Activated CD4-positive, alpha-beta T cell treated with anti-CD3 and anti-CD28 coated beads, Interleukin-2, amount 10 ng/mL, durations not matched to agents 7 days and 5 days (primary cell): ENCODE measurements around the gene NR2C2. TPM values are rescaled to one million over a fixed set of nuclear protein-coding genes. Genes with fewer than 3 reads are reported as not detected.

Experiments used
- CTCF ChIA-PET: fragments of 350-600 bp; sonication (Branson Sonifier 250); formaldehyde crosslinking; loops from one replicate; lab custom pipeline; 2021; ENCODE audit warnings: antibody characterized with exemption; lab: Charles Lee
- POLR2A ChIA-PET: fragments of 350-600 bp; sonication (Branson Sonifier 250); formaldehyde crosslinking; loops from one replicate; lab custom pipeline; 2021; ENCODE audit warnings: antibody characterized with exemption; lab: Charles Lee
- DNase-seq: peaks from one replicate; pipeline ENCODE4 v3.0.0-alpha.2; 2020
- H3K27ac Mint-ChIP-seq: one replicate; pipeline ENCODE4 v1.8.0; 2021; ENCODE audit warnings: mild to moderate bottlenecking, moderate library complexity, mixed read lengths
- H3K27me3 Mint-ChIP-seq: one replicate; pipeline ENCODE4 v1.8.0; 2021; ENCODE audit warnings: mixed read lengths
- H3K36me3 Mint-ChIP-seq: one replicate; pipeline ENCODE4 v1.8.0; 2021; ENCODE audit warnings: low read depth, mixed read lengths
- H3K4me1 Mint-ChIP-seq: one replicate; pipeline ENCODE4 v1.8.0; 2021; ENCODE audit warnings: mixed read lengths
- H3K4me3 Mint-ChIP-seq: one replicate; pipeline ENCODE4 v1.8.0; 2021; ENCODE audit warnings: mild to moderate bottlenecking, moderate library complexity, mixed read lengths
- H3K9me3 Mint-ChIP-seq: one replicate; pipeline ENCODE4 v1.8.0; 2021; ENCODE audit warnings: mixed read lengths
- total RNA-seq, 2 experiments: library from RNA; stranded (reverse); gene quantifications; one replicate each; pipeline ENCODE4 v1.2.3, GENCODE V29; 2021

The NR2C2 gene
- total RNA-seq, 2 experiments from 2014 or later: 57.0 to 67.4 TPM

DNA sequence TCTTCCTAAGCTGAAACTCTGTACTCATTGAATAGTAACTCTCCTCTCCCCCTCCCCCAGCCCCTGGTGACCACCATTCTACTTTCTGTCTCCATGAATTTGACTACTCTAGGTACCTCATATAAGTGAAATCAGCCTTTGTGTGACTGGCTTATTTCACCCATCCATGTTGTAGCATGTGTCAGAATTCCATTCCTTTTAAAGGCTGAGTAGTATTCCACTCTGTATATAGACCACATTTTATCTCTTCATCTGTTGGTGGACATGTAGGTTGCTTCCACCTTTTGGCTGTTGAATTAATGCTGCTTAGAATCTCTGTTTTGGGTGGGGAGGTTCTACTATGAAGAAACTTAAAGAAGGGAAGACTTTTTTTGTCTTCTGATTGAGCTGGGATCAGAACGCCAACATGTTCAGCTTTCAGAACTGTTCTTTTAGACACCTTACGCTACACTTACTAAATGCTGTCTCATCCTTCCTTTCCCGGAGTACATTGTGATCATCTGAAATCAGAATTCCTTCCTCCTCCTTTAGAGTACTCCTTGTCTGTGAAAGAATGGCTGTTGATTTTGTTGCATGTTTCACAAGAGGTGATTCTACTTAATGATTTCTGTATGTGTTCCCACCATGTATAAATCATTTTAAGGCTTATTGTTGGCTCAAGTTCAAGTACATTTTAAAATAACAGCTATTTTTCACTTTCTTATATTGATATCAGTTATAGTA lies 67.4 kb downstream of the NR2C2 start:
- ChIA-PET POLR2A (no interaction called here), CTCF (interaction anchor here (0.6 kb wide), 1 partner anchor 20 kb away, joined by 3 read pairs; no protein-coding TSS in a partner anchor)
- Mint-ChIP-seq H3K27me3 (no peaks in the 10 kb centered on the region), H3K4me3 (no peak overlapping the region), H3K4me1 (no peaks in the 10 kb centered on the region), H3K27ac (no peak overlapping the region), H3K9me3 (no peaks in the 10 kb centered on the region), H3K36me3 (peaks cover 60% of the 10 kb centered on the region)
- DNase-seq: no peak

DNA sequence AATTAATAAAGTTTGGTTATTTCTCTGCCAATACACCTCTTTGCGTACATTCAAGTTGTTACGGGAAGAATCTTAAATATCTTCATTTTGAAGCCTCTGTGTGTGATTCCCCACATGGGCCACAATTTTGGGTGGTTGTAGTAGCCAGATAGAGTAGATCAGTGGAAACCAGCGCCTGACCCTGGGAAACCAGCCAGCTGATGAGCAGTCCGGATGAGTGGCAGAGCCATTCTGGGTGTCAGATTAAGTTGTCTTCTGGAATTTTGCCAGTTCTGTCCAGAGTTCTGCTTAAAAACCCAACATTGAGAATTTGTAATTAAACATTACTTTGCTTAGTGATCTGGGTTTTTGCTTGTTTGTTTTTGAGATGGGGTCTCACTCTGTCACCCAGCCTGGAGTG lies 68.1 kb downstream of the NR2C2 start:
- no peaks in the 10 kb centered on the region for H3K27me3 Mint-ChIP-seq
- peaks cover 59% of the 10 kb centered on the region for H3K36me3 Mint-ChIP-seq
- H3K4me1 Mint-ChIP-seq: no peaks in the 10 kb centered on the region
- DNase-seq: no peak
- H3K27ac Mint-ChIP-seq: no peak overlapping the region
- H3K4me3 Mint-ChIP-seq: no peak overlapping the region
- POLR2A ChIA-PET: no interaction called here
- H3K9me3 Mint-ChIP-seq: no peaks in the 10 kb centered on the region
- CTCF ChIA-PET: interaction anchor here (0.6 kb wide), 1 partner anchor 21 kb away, joined by 3 read pairs; no protein-coding TSS in a partner anchor

DNA sequence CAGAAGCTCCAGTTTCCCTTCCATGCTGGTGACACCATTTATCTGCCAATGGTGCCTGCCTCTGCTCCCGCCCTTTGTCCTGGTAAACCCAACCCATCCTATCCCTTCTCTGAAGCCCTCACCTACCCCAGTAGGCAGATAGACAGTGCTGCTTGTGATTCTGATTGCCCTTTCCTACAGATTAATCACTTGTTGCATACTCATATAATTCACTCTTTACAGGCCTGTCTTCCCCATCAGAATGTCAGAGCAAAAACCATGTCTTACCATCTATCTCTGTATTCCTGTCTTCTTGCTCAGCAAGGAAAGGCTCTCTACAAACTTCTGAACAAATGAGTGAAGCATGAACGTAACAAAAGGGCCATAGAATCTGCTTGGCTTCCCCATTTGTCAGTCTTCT lies 69.8 kb downstream of the NR2C2 start:
- no peak overlapping the region for H3K4me3 Mint-ChIP-seq
- no peaks in the 10 kb centered on the region for H3K4me1 Mint-ChIP-seq
- H3K27ac Mint-ChIP-seq: no peak overlapping the region
- H3K9me3 Mint-ChIP-seq: no peaks in the 10 kb centered on the region
- CTCF ChIA-PET: no interaction called here
- peaks cover 60% of the 10 kb centered on the region for H3K36me3 Mint-ChIP-seq
- POLR2A ChIA-PET: no interaction called here
- DNase-seq: no peak
- H3K27me3 Mint-ChIP-seq: no peaks in the 10 kb centered on the region

DNA sequence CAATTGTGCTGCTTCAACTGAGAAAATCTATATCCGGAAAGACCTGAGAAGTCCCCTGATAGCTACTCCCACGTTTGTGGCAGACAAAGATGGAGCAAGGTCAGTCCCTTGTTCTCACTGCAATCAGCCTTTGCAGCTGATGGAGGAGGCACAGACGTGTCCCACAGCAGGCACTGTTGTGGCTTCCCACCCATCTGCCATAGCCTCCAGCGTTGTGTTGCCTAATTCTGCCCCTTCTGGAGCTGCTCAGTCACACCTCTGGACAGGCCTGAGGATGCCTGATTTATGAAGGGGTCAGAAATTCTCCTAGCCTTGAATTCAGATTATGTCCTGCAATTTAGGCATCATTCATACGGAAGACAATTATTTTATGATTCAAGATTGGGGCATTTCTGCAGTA lies 75.9 kb downstream of the NR2C2 start:
- CTCF ChIA-PET: interaction anchor here (0.9 to 1.5 kb wide), 3 partner anchors 25 to 58 kb away, joined by 3 read pairs; no protein-coding TSS in a partner anchor
- H3K27ac Mint-ChIP-seq: no peak overlapping the region
- H3K4me1 Mint-ChIP-seq: no peaks in the 10 kb centered on the region

DNA sequence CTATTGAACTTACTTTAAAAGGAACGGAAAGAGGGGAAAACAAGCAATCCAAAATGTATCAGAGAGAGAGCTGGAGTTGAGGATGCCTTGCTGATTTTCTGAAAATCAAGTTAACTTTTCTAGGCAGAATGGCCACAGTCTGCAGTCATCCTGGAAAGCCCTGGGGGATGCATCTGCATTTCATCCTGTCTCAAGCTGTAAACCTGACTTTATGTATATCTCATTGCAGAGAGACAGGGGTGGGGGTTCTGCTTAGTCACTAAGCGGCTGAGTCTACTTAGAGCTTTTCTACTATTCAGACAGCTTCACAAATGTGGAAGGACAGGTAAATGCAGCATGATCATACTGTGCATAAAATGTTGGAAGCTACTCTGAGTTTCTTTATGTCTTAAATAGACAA lies 76.3 kb downstream of the NR2C2 start:
- ChIA-PET CTCF (interaction anchor here (0.7 to 1.5 kb wide), 4 partner anchors 12 to 58 kb away, joined by 3 read pairs; no protein-coding TSS in a partner anchor), POLR2A (no interaction called here)
- H3K4me3 Mint-ChIP-seq: no peak overlapping the region
- DNase-seq: no peak
- peaks cover 52% of the 10 kb centered on the region for H3K36me3 Mint-ChIP-seq
- no peaks in the 10 kb centered on the region for H3K9me3 Mint-ChIP-seq
- H3K4me1 Mint-ChIP-seq: no peaks in the 10 kb centered on the region
- no peaks in the 10 kb centered on the region for H3K27me3 Mint-ChIP-seq
- no peak overlapping the region for H3K27ac Mint-ChIP-seq

More for the DNA sequence above, 75.9 kb downstream of the NR2C2 start:
- H3K36me3 Mint-ChIP-seq: peaks cover 49% of the 10 kb centered on the region
- no peak overlapping the region for H3K4me3 Mint-ChIP-seq
- POLR2A ChIA-PET: no interaction called here
- DNase-seq: no peak
- H3K9me3 Mint-ChIP-seq: no peaks in the 10 kb centered on the region
- no peaks in the 10 kb centered on the region for H3K27me3 Mint-ChIP-seq

DNA sequence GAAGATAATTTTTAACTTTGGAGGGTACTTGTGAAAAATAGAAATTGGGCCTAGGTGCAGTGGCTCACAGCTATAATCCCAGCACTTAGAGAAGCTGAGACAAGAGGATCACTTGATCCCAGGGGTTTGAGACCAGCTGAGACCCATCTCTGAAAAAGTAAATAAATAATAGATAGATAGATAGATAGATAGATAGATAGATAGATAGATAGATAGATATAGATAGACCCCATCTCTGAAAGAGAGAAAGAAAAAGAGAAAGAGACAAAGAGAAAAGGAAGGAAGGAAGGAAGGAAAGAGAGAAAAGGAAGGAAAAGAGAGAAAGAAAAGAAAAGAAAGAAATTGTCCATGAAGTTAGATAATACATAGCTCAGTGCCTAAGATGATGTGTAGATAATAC lies 82.2 kb downstream of the NR2C2 start:
- POLR2A ChIA-PET: no interaction called here
- Mint-ChIP-seq H3K27ac (no peak overlapping the region), H3K27me3 (no peaks in the 10 kb centered on the region), H3K9me3 (no peaks in the 10 kb centered on the region), H3K4me3 (no peak overlapping the region), H3K36me3 (peaks cover 55% of the 10 kb centered on the region), H3K4me1 (no peaks in the 10 kb centered on the region)
- CTCF ChIA-PET: interaction anchor here (0.6 to 1.9 kb wide), 4 partner anchors 8 to 1410 kb away, joined by 3 to 6 read pairs (median 4); no protein-coding TSS in a partner anchor
- DNase-seq: no peak

DNA sequence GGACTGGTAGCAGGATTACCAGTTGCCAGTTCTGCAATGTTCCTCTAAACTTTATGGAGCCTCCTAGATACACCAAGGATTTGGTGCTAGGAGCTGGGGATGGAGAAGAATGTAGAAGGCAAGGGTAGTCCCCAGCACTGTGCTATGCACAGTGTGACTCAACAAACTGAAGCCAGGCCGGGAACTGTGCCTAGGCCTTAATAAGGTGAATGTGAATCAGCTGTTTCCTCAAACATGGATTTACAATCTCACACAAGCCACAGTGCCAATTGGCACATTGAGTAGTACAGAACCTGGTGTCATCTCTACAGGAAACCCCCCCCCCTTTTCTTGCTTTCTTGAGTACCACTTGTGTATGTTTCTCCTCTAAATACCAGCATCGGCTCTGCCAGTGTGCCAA lies 85.3 kb downstream of the NR2C2 start:
- H3K4me1 Mint-ChIP-seq: no peaks in the 10 kb centered on the region
- CTCF ChIA-PET: interaction anchor here (0.7 to 1.0 kb wide), 2 partner anchors 19 kb away, joined by 4 read pairs; no protein-coding TSS in a partner anchor
- no peak overlapping the region for H3K4me3 Mint-ChIP-seq

DNA sequence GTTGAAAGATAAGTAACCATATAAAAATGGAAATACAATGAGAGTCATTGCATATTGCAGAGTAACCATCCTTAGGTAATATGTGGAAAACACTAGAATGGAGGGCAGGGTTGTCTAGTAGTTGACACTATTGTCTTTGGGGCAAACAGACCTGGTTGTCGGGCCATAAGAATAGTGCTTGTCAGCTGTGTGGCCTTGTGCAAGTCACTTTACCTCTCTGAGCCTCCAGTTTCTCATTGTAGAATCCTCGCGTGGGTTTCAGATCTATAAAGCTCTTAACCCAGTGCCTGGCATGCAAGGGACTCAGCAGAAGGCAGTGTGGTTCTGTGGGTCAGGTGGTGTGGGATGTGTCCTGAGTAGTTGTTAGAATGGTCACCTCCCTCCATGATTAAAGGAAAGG lies 85.7 kb downstream of the NR2C2 start:
- no peak overlapping the region for H3K27ac Mint-ChIP-seq
- no peaks in the 10 kb centered on the region for H3K27me3 Mint-ChIP-seq
- no peak for DNase-seq
- ChIA-PET POLR2A (no interaction called here), CTCF (interaction anchor here (0.7 to 1.0 kb wide), 2 partner anchors 18 to 20 kb away, joined by 4 read pairs; no protein-coding TSS in a partner anchor)
- H3K4me1 Mint-ChIP-seq: no peaks in the 10 kb centered on the region
- peaks cover 44% of the 10 kb centered on the region for H3K36me3 Mint-ChIP-seq
- H3K4me3 Mint-ChIP-seq: no peak overlapping the region
- H3K9me3 Mint-ChIP-seq: no peaks in the 10 kb centered on the region

More for the DNA sequence above, 85.3 kb downstream of the NR2C2 start:
- POLR2A ChIA-PET: no interaction called here
- no peaks in the 10 kb centered on the region for H3K27me3 Mint-ChIP-seq
- DNase-seq: no peak
- H3K9me3 Mint-ChIP-seq: no peaks in the 10 kb centered on the region
- peaks cover 43% of the 10 kb centered on the region for H3K36me3 Mint-ChIP-seq
- no peak overlapping the region for H3K27ac Mint-ChIP-seq

DNA sequence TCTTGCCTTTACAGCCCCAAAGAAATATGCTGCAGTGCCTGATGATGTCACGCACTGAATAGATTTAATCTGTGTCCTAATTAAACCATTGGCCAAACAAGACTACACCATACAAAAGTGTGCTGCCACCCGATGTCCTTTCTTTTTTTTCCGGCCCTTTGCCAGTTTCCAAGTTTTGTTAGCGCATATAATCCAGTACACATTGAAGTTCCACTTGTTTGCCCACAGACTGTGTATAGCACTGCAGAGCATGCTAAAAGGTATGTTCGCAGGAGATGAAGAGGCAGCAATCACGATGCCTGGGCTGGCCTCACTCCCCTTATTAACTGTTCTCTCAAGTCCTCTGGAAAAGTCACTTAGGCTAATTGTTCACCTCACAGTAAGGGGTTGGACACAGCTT lies 90.9 kb downstream of the NR2C2 start:
- Mint-ChIP-seq H3K9me3 (no peaks in the 10 kb centered on the region), H3K4me1 (no peaks in the 10 kb centered on the region), H3K36me3 (peaks cover 48% of the 10 kb centered on the region), H3K4me3 (no peak overlapping the region), H3K27me3 (no peaks in the 10 kb centered on the region), H3K27ac (no peak overlapping the region)
- POLR2A ChIA-PET: no interaction called here
- no peak for DNase-seq
- CTCF ChIA-PET: interaction anchor here (1.5 to 2.9 kb wide), 2 partner anchors 9 to 14 kb away, joined by 3 to 9 read pairs; no protein-coding TSS in a partner anchor

DNA sequence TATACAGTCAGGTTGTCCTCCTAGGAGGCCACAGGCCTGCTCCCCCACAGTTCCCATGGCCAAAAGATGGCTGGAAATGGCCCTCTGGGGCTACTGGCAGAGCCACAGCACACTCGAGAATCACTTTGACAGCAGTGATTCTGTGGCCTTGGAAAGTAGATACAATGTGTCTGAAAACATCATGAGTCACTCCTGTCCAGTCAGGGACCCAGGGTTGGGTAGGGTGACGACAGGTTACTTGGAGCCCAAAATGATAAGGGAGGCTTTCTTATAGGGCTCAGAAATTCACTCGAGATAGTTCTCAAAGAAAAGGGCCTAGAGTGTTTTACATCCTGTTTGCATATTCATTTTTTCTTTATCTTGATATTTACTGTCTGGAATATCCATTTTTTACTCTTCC lies 93.5 kb downstream of the NR2C2 start:
- POLR2A ChIA-PET: no interaction called here
- H3K27ac Mint-ChIP-seq: no peak overlapping the region
- H3K4me1 Mint-ChIP-seq: peaks cover 14% of the 10 kb centered on the region
- H3K9me3 Mint-ChIP-seq: no peaks in the 10 kb centered on the region
- H3K27me3 Mint-ChIP-seq: no peaks in the 10 kb centered on the region
- no peak overlapping the region for H3K4me3 Mint-ChIP-seq
- no peak for DNase-seq
- CTCF ChIA-PET: no interaction called here
- peaks cover 59% of the 10 kb centered on the region for H3K36me3 Mint-ChIP-seq

DNA sequence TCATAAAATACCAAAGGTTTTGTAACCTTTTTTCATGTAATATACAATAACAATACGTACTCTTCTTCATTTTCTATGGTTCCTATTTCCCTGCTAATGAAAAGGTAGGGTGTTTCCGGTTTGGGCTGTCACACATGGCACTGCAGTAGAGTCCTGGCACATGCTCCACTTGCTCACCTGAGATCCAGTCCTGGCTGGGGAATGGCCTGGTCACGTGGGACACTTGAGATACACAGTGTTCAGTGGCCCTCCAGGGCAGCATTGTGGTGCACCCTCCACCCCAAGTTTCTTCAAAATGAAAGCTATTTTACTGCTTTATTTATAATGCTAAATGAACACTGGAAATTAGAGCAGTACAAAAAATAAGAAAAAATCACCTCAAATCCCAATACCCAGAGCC lies 94.6 kb downstream of the NR2C2 start:
- Mint-ChIP-seq H3K9me3 (no peaks in the 10 kb centered on the region), H3K4me3 (no peak overlapping the region), H3K27ac (no peak overlapping the region), H3K36me3 (peaks cover 65% of the 10 kb centered on the region), H3K4me1 (peaks cover 17% of the 10 kb centered on the region), H3K27me3 (no peaks in the 10 kb centered on the region)
- no peak for DNase-seq
- ChIA-PET CTCF (interaction anchor here (0.6 to 1.3 kb wide), 2 partner anchors 9 to 320 kb away, joined by 3 to 4 read pairs; no protein-coding TSS in a partner anchor), POLR2A (no interaction called here)

DNA sequence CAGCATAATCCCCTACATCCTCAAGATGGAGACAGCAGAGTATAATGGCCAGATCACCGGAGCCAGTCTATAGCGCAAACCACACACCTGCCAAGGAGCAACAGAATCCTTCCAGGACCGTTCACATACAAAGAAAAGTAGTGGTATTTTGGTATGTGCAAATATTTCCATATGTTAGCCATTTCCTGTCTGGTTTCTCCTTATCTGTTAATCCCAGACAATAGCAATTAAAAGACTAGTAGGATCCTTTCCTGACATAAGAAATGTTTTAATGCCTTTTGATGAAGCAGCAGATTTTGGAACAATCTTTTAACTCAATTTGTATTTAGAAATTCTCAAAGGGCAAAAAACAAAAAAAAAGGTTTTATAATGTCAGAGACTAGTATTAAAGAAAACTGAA lies 95.6 kb downstream of the NR2C2 start:
- H3K27me3 Mint-ChIP-seq: no peaks in the 10 kb centered on the region
- peaks cover 61% of the 10 kb centered on the region for H3K36me3 Mint-ChIP-seq
- H3K4me3 Mint-ChIP-seq: no peak overlapping the region
- peaks cover 17% of the 10 kb centered on the region for H3K4me1 Mint-ChIP-seq
- ChIA-PET POLR2A (no interaction called here), CTCF (interaction anchor here (1.3 kb wide), 1 partner anchor 8 kb away, joined by 3 read pairs; no protein-coding TSS in a partner anchor)
- H3K9me3 Mint-ChIP-seq: no peaks in the 10 kb centered on the region
- H3K27ac Mint-ChIP-seq: no peak overlapping the region
- DNase-seq: no peak

DNA sequence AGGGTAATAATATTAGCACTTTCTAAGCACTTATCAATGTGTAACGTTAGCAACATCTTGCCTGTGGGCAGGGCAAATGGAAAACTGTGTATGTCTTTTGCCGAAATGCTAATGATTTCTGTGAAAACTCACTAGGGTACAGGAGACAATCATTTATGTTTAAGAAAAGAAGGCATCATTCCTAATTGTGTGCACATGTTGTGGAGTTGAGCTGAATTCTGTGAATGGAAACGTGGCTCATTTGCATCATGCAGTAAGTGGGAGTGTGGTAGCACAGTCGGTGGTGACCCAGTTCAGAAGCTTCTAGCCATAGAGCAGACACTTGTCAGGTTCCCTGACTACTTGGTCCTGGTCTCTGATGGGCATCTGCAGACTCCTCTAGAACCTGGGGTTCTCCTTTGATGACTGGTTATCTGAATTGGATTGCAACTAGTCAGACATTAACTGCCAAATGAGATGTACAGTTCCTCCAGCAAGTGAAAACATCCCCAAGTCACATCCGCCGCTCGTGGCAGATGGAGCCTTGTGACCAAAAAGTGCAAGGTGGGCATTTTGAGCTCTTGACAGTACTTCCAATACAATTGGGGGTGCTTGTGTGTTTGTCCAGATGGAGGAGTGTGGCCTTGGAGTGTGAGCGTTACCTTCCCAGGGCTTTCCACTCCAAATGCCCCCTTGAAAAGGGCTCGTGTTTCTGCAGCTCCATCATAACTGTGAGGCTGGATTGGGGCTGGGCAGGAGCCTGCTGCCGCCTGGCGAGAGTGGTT lies 96.2 kb downstream of the NR2C2 start:
- CTCF ChIA-PET: no interaction called here
- DNase-seq: no peak
- H3K36me3 Mint-ChIP-seq: peaks cover 56% of the 10 kb centered on the region

More for the DNA sequence above, 96.2 kb downstream of the NR2C2 start:
- H3K4me3 Mint-ChIP-seq: no peak overlapping the region
- POLR2A ChIA-PET: no interaction called here
- no peak overlapping the region for H3K27ac Mint-ChIP-seq
- peaks cover 17% of the 10 kb centered on the region for H3K4me1 Mint-ChIP-seq
- no peaks in the 10 kb centered on the region for H3K9me3 Mint-ChIP-seq
- no peaks in the 10 kb centered on the region for H3K27me3 Mint-ChIP-seq
